A549 (cell line): ENCODE data around the gene NR2E1. TPM values are rescaled to one million over a fixed set of nuclear protein-coding genes. Genes with fewer than 3 reads are reported as not detected.

Experiments used
- ATAC-seq, 2 experiments: fragments of 200-7000 bp in 1 of 2; fragments of >200 bp in 1 of 2; cut with Nextera tagmentation in 1 of 2; cut with Tn5 transposase in 1 of 2; 3 replicates each; pipeline versions ENCODE4 v1.8.0 to v1.9.1; 2018 to 2020; ENCODE audit warnings: mild to moderate bottlenecking in 1 of 2, moderate library complexity in 1 of 2
- CTCF ChIA-PET: fragments of 300-600 bp; sonication (Branson Sonifier 250); formaldehyde crosslinking; extraction: SDS; loops from one replicate; lab custom pipeline; 2021; ENCODE audit warnings: antibody characterized with exemption, inconsistent platforms; lab: Yijun Ruan, JAX
- POLR2A ChIA-PET: fragments of 350-600 bp; formaldehyde crosslinking; extraction: SDS; loops from one replicate; lab custom pipeline; 2021; ENCODE audit warnings: antibody characterized with exemption, inconsistent platforms; lab: Yijun Ruan, JAX
- DNase-seq, 2 experiments: peaks; one replicate each; pipeline versions ENCODE4 v3.0.0 to v3.0.0-alpha.2; 2011 to 2016; ENCODE audit warnings: low read depth in 1 of 2, low spot score in 1 of 2
- FAIRE-seq: peaks from 2 replicates; lab custom pipeline; 2011; peaks lifted over from hg19 to GRCh38; lab: Jason Lieb, UNC
- H3K27ac ChIP-seq, 2 experiments: fragments of >200 bp; sonication (Bioruptor Twin); formaldehyde crosslinking; 3 replicates each; pipeline ENCODE4 v1.5.1; 2016 to 2017
- H3K4me1 ChIP-seq: fragments of >200 bp; sonication (Bioruptor Twin); formaldehyde crosslinking; 3 replicates; pipeline ENCODE4 v1.6.1; 2016
- H3K4me2 ChIP-seq: fragments of >200 bp; sonication (Bioruptor Twin); formaldehyde crosslinking; 3 replicates; pipeline ENCODE4 v1.6.1; 2016
- H3K4me3 ChIP-seq: fragments of >200 bp; sonication (Bioruptor Twin); formaldehyde crosslinking; 3 replicates; pipeline ENCODE4 v1.5.1; 2016
- H3K9me3 ChIP-seq: fragments of >200 bp; sonication (Bioruptor Twin); formaldehyde crosslinking; 3 replicates; pipeline ENCODE4 v1.6.1; 2016
- BHLHE40 ChIP-seq: IDR thresholded peaks from 2 replicates; pipeline ENCODE4 v1.6.1; 2012; ENCODE audit warnings: low read depth, low read length, inconsistent platforms
- CBX2 ChIP-seq: fragments of 200-600 bp; sonication (generic); IDR thresholded peaks from 2 replicates; pipeline ENCODE4 v1.6.1; 2016; ENCODE audit warnings: low read depth, mild to moderate bottlenecking, borderline replicate concordance
- EHF ChIP-seq: fragments of 250-450 bp; sonication (Bioruptor Pico); IDR thresholded peaks from 2 replicates; pipeline ENCODE4 v1.5.0; 2020; ENCODE audit warnings: mild to moderate bottlenecking
- EHMT2 ChIP-seq: fragments of 200-600 bp; sonication (generic); IDR thresholded peaks from 2 replicates; pipeline ENCODE4 v1.6.1; 2016; ENCODE audit warnings: antibody characterized with exemption, low read depth, mild to moderate bottlenecking, moderate library complexity
- EP300 ChIP-seq, 2 experiments: fragments of >200 bp; sonication (Bioruptor Twin); formaldehyde crosslinking; IDR thresholded peaks; 2 replicates in 1 of 2; 3 replicates in 1 of 2; pipeline ENCODE4 v1.6.1; 2016 to 2017
- ESRRA ChIP-seq: fragments of 150-350 bp; IDR thresholded peaks from 2 replicates; pipeline ENCODE4 v1.6.1; 2014; ENCODE audit warnings: mild to moderate bottlenecking, low read length, borderline replicate concordance
- FOSL2 ChIP-seq, 2 experiments: fragments of 450-650 bp in 1 of 2; fragments of >200 bp in 1 of 2; sonication (Bioruptor Twin) in 1 of 2; formaldehyde crosslinking; IDR thresholded peaks; 2 replicates each; pipeline versions ENCODE4 v1.5.0 to v1.6.1; 2016 to 2020; ENCODE audit warnings: mild to moderate bottlenecking in 1 of 2, moderate library complexity in 1 of 2
- HDAC2 ChIP-seq: fragments of 200-600 bp; sonication (generic); IDR thresholded peaks from 2 replicates; pipeline ENCODE4 v1.6.1; 2016
- HOXA7 ChIP-seq: fragments of 250-450 bp; sonication (Bioruptor Pico); IDR thresholded peaks from 2 replicates; pipeline ENCODE4 v1.5.0; 2020; ENCODE audit warnings: mild to moderate bottlenecking, moderate library complexity
- HOXB5 ChIP-seq: fragments of 250-450 bp; sonication (Bioruptor Pico); IDR thresholded peaks from 2 replicates; pipeline ENCODE4 v1.5.0; 2020; ENCODE audit warnings: mild to moderate bottlenecking, moderate library complexity
- JUNB ChIP-seq: fragments of >200 bp; sonication (Bioruptor Twin); formaldehyde crosslinking; IDR thresholded peaks from 2 replicates; pipeline ENCODE4 v1.6.1; 2016
- KDM1A ChIP-seq: fragments of 200-600 bp; sonication (generic); IDR thresholded peaks from 2 replicates; pipeline ENCODE4 v1.6.1; 2016; ENCODE audit warnings: low read depth, mild to moderate bottlenecking
- NFE2L2 ChIP-seq: fragments of 150-350 bp; conservative IDR thresholded peaks from 2 replicates; pipeline ENCODE4 v1.6.1; 2014; ENCODE audit warnings: low read length
- NPAS2 ChIP-seq: fragments of 250-450 bp; sonication (Bioruptor Pico); IDR thresholded peaks from 2 replicates; pipeline ENCODE4 v1.8.0; 2022; ENCODE audit warnings: mild to moderate bottlenecking, moderate library complexity, borderline replicate concordance
- NR3C1 ChIP-seq: fragments of >200 bp; sonication (Bioruptor Twin); formaldehyde crosslinking; IDR thresholded peaks from 3 replicates; pipeline ENCODE4 v1.6.1; 2017
- PHF8 ChIP-seq: fragments of 200-600 bp; sonication (generic); IDR thresholded peaks from 2 replicates; pipeline ENCODE4 v1.6.1; 2016; ENCODE audit warnings: low read depth, mild to moderate bottlenecking, antibody characterized with exemption, moderate library complexity, borderline replicate concordance
- POLR2A ChIP-seq: IDR thresholded peaks from 2 replicates; pipeline ENCODE4 v1.6.1; 2012; ENCODE audit warnings: mild to moderate bottlenecking, low read length
- POLR2AphosphoS2 ChIP-seq: conservative IDR thresholded peaks from 2 replicates; pipeline ENCODE4 v1.6.1; 2012; ENCODE audit warnings: low read length, improper control_type of control experiment, inconsistent platforms
- RARB ChIP-seq: fragments of 250-450 bp; sonication (Bioruptor Pico); IDR thresholded peaks from 2 replicates; pipeline ENCODE4 v1.8.0; 2021; ENCODE audit warnings: mild to moderate bottlenecking, moderate library complexity
- RFX5 ChIP-seq: fragments of 450-650 bp; IDR thresholded peaks from 2 replicates; pipeline ENCODE4 v1.7.1; 2014; ENCODE audit warnings: antibody characterized with exemption, mild to moderate bottlenecking, moderate library complexity
- RNF2 ChIP-seq: fragments of 200-600 bp; sonication (generic); IDR thresholded peaks from 2 replicates; pipeline ENCODE4 v1.6.1; 2016; ENCODE audit warnings: low read depth, mild to moderate bottlenecking, antibody characterized with exemption, moderate library complexity, borderline replicate concordance
- TFCP2L1 ChIP-seq: fragments of 250-450 bp; sonication (Bioruptor Pico); IDR thresholded peaks from 2 replicates; pipeline ENCODE4 v1.5.0; 2021; ENCODE audit warnings: mild to moderate bottlenecking
- ZC3H11A ChIP-seq: fragments of 450-650 bp; IDR thresholded peaks from 2 replicates; pipeline ENCODE4 v1.6.1; 2014; ENCODE audit warnings: antibody characterized with exemption, mild to moderate bottlenecking
- ZNF302 ChIP-seq: fragments of 250-450 bp; sonication (Bioruptor Pico); IDR thresholded peaks from 2 replicates; pipeline ENCODE4 v1.9.0; 2021; ENCODE audit warnings: inconsistent platforms, mild to moderate bottlenecking, moderate library complexity
- ZSCAN20 ChIP-seq: fragments of 250-450 bp; sonication (Bioruptor Pico); IDR thresholded peaks from 2 replicates; pipeline ENCODE4 v1.8.0; 2022; ENCODE audit warnings: mild to moderate bottlenecking, moderate library complexity
- WGBS: methylation state at CpG from one replicate; pipeline ENCODE4 v1.1.6; 2017; ENCODE audit errors: missing lambda C conversion rate; 5-methylcytosine and 5-hydroxymethylcytosine counted together
- polyA plus RNA-seq, 4 experiments: library from polyadenylated mRNA; depleted of rRNA in 3 of 4; stranded (reverse); fragments of >200 nt; fragmentation: RNase III in 1 of 4; extraction: RNeasy Plus Mini Kit Qiagen cat#74134 plus additional on column Dnase treatment in 1 of 4; gene quantifications; 2 replicates in 3 of 4; 3 replicates in 1 of 4; pipeline ENCODE4 v1.2.3, GENCODE V29; 2011 to 2017
- TF ChIP-seq, protein P1 (sequence below): fragments of 250-450 bp; sonication (Bioruptor Pico); IDR thresholded peaks from 2 replicates; pipeline ENCODE4 v1.5.0; 2021; ENCODE audit warnings: mild to moderate bottlenecking, moderate library complexity, borderline replicate concordance
- TF ChIP-seq, protein P2 (sequence below): fragments of 150-350 bp; IDR thresholded peaks from 2 replicates; pipeline ENCODE4 v1.6.1; 2014; ENCODE audit warnings: low read depth, mild to moderate bottlenecking, low read length
- TF ChIP-seq, protein P3 (sequence below): fragments of 450-650 bp; IDR thresholded peaks from 2 replicates; pipeline ENCODE4 v1.6.1; 2014; ENCODE audit warnings: antibody characterized with exemption
- TF ChIP-seq, protein P4 (sequence below): IDR thresholded peaks from 2 replicates; pipeline ENCODE4 v1.6.1; 2012
- TF ChIP-seq, protein P5 (sequence below): IDR thresholded peaks from 2 replicates; pipeline ENCODE4 v1.6.1; 2012
- TF ChIP-seq, protein P6 (sequence below): fragments of >200 bp; sonication (Bioruptor Twin); formaldehyde crosslinking; IDR thresholded peaks from 3 replicates; pipeline ENCODE4 v1.5.1; 2016

NR2E1 gene
- polyA plus RNA-seq, 2 of the 4 experiments (the other 2 are of a cell fraction), result 0.03 TPM; not detected in 1

DNA sequence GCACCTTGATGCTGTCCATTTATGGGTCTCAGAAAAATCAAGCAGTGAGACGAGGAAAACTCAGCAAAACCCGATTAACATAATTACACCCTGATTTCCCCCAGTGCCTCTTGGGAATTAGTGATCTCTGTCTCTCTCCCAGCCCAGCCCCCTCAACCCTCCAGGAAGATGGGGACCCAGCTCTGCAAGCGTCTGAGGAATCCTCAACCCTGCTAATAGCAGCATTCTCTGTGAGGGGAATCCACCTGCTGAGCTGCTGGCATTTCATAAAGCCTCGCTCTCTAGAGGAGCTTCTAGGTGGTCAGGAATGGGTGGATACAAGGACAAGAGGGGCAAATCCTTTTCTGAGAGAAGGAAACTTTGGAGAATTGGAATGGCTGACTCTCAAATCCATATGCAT, 13.9 kb downstream of the NR2E1 start:
- Histone ChIP-seq H3K4me2 (no peak overlapping the region), H3K4me3 (no peak overlapping the region), H3K27ac (no peak overlapping the region), H3K9me3 (no peaks in the 10 kb centered on the region), H3K4me1 (no peaks in the 10 kb centered on the region)
- FAIRE-seq, result no peak
- no peak for ATAC-seq
- TF ChIP-seq EHMT2 (no peak), NPAS2 (CRISPR knock-in tag) (no peak), EHF (no peak), BHLHE40 (no peak), RARB (CRISPR knock-in tag) (no peak), FOSL2 (IDR thresholded peaks at IDR 0.05) (no peak), FOSL2 (CRISPR knock-in tag; IDR thresholded peaks at IDR 0.05) (no peak), JUNB (no peak), KDM1A (no peak), ZC3H11A (no peak), EP300 (IDR thresholded peaks at IDR 0.05) (no peak), NR3C1 (no peak), POLR2AphosphoS2 (no peak), HOXA7 (CRISPR knock-in tag) (no peak), PHF8 (no peak), RNF2 (no peak), RFX5 (no peak), HDAC2 (no peak)
- TF ChIP-seq, protein P1, sequence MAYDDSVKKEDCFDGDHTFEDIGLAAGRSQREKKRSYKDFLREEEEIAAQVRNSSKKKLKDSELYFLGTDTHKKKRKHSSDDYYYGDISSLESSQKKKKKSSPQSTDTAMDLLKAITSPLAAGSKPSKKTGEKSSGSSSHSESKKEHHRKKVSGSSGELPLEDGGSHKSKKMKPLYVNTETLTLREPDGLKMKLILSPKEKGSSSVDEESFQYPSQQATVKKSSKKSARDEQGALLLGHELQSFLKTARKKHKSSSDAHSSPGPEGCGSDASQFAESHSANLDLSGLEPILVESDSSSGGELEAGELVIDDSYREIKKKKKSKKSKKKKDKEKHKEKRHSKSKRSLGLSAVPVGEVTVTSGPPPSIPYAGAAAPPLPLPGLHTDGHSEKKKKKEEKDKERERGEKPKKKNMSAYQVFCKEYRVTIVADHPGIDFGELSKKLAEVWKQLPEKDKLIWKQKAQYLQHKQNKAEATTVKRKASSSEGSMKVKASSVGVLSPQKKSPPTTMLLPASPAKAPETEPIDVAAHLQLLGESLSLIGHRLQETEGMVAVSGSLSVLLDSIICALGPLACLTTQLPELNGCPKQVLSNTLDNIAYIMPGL (CRISPR knock-in tag), result no peak
- TF ChIP-seq, protein P2, sequence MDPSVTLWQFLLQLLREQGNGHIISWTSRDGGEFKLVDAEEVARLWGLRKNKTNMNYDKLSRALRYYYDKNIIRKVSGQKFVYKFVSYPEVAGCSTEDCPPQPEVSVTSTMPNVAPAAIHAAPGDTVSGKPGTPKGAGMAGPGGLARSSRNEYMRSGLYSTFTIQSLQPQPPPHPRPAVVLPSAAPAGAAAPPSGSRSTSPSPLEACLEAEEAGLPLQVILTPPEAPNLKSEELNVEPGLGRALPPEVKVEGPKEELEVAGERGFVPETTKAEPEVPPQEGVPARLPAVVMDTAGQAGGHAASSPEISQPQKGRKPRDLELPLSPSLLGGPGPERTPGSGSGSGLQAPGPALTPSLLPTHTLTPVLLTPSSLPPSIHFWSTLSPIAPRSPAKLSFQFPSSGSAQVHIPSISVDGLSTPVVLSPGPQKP, result no peak
- TF ChIP-seq, protein P3, sequence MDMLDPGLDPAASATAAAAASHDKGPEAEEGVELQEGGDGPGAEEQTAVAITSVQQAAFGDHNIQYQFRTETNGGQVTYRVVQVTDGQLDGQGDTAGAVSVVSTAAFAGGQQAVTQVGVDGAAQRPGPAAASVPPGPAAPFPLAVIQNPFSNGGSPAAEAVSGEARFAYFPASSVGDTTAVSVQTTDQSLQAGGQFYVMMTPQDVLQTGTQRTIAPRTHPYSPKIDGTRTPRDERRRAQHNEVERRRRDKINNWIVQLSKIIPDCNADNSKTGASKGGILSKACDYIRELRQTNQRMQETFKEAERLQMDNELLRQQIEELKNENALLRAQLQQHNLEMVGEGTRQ, result no peak
- WGBS, result 49% methylated on average over 2 of the region's 4 CpGs
- POLR2A ChIA-PET, result no interaction called here
- CTCF ChIA-PET, result no interaction called here
- DNase-seq, result no peak

DNA sequence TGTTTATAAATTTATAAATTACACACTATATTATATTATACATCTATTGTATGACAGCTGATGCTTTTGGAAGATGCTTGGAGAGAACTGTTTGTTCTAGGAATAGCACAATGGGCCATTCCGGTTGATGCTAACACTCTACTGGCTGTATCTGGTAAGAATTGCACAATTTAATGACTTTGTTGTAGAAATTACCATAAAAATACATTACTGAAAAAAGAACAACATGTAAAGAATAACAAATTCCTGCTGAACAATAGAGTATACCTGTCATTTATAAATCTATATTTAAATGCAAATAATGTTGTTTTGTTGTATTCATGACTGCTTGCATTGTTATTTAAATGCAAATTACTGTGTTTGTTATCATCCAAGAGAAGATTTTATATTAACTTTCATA, 14.4 kb downstream of the NR2E1 start:
- POLR2A ChIA-PET, result no interaction called here
- no peak overlapping the region for H3K4me3 ChIP-seq
- CTCF ChIA-PET, result no interaction called here
- TF ChIP-seq ZSCAN20 (CRISPR knock-in tag) (no peak), KDM1A (no peak), TFCP2L1 (CRISPR knock-in tag) (no peak), ESRRA (no peak), JUNB (no peak), HOXB5 (CRISPR knock-in tag) (no peak), RNF2 (no peak), ZNF302 (CRISPR knock-in tag) (no peak), POLR2A (no peak), CBX2 (no peak), NFE2L2 (no peak)
- TF ChIP-seq, protein P4, sequence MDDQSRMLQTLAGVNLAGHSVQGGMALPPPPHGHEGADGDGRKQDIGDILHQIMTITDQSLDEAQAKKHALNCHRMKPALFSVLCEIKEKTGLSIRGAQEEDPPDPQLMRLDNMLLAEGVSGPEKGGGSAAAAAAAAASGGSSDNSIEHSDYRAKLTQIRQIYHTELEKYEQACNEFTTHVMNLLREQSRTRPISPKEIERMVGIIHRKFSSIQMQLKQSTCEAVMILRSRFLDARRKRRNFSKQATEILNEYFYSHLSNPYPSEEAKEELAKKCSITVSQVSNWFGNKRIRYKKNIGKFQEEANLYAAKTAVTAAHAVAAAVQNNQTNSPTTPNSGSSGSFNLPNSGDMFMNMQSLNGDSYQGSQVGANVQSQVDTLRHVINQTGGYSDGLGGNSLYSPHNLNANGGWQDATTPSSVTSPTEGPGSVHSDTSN, result no peak
- TF ChIP-seq, protein P5, sequence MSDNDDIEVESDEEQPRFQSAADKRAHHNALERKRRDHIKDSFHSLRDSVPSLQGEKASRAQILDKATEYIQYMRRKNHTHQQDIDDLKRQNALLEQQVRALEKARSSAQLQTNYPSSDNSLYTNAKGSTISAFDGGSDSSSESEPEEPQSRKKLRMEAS, result no peak
- TF ChIP-seq, protein P6, sequence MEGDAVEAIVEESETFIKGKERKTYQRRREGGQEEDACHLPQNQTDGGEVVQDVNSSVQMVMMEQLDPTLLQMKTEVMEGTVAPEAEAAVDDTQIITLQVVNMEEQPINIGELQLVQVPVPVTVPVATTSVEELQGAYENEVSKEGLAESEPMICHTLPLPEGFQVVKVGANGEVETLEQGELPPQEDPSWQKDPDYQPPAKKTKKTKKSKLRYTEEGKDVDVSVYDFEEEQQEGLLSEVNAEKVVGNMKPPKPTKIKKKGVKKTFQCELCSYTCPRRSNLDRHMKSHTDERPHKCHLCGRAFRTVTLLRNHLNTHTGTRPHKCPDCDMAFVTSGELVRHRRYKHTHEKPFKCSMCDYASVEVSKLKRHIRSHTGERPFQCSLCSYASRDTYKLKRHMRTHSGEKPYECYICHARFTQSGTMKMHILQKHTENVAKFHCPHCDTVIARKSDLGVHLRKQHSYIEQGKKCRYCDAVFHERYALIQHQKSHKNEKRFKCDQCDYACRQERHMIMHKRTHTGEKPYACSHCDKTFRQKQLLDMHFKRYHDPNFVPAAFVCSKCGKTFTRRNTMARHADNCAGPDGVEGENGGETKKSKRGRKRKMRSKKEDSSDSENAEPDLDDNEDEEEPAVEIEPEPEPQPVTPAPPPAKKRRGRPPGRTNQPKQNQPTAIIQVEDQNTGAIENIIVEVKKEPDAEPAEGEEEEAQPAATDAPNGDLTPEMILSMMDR, result no peak
- TF ChIP-seq, protein P2, result no peak

More for the DNA sequence above, 14.4 kb downstream of the NR2E1 start:
- WGBS, result 56% methylated on average over 1 of the region's 1 CpG
- FAIRE-seq (no peak), ATAC-seq (no peak), DNase-seq (no peak)
- no peak overlapping the region for H3K27ac ChIP-seq
- no peak overlapping the region for H3K4me2 ChIP-seq
- H3K9me3 ChIP-seq, result no peaks in the 10 kb centered on the region
- no peaks in the 10 kb centered on the region for H3K4me1 ChIP-seq
